ENCODE data around the gene HSFX2. TPM values are rescaled to one million over a fixed set of nuclear protein-coding genes. Genes with fewer than 3 reads are reported as not detected.
"Not testable (repeated sequence)": the region's sequence is repeated elsewhere in the genome, so short reads cannot be mapped to it uniquely, and the experiment has no call there.

The HSFX2 gene
- total RNA-seq, 1 donor from 2014 or later = not detected

DNA sequence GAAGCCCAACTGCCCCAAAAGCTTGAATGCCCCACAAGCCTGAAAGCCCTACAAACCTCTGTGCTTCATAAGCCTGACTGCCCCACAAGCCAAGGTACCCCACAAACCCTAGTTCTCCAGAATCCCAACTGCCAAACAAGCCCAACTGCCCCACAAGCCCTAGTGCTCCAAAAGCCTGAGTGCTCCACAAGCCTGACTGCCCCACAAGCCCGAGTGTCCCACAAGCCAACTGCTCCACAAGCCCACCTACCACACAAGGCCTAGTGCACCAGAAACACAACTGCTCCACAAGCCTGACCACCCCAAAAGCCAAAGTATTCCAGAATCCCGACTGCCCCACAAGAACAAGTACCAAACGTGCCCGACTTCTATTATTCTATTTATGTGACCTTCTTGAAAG is 31.8 kb downstream of the HSFX2 start:
- H3K27me3 Mint-ChIP-seq (ENCODE audit: low read depth) = no peaks in the 10 kb centered on the region
- H3K4me3 Mint-ChIP-seq (ENCODE audit: unreplicated experiment) = no peak overlapping the region
- TF ChIP-seq, protein P1, sequence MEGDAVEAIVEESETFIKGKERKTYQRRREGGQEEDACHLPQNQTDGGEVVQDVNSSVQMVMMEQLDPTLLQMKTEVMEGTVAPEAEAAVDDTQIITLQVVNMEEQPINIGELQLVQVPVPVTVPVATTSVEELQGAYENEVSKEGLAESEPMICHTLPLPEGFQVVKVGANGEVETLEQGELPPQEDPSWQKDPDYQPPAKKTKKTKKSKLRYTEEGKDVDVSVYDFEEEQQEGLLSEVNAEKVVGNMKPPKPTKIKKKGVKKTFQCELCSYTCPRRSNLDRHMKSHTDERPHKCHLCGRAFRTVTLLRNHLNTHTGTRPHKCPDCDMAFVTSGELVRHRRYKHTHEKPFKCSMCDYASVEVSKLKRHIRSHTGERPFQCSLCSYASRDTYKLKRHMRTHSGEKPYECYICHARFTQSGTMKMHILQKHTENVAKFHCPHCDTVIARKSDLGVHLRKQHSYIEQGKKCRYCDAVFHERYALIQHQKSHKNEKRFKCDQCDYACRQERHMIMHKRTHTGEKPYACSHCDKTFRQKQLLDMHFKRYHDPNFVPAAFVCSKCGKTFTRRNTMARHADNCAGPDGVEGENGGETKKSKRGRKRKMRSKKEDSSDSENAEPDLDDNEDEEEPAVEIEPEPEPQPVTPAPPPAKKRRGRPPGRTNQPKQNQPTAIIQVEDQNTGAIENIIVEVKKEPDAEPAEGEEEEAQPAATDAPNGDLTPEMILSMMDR (IDR thresholded peaks at IDR 0.05) = no peak
- H3K36me3 Mint-ChIP-seq (ENCODE audit: low read depth) = no peaks in the 10 kb centered on the region
- no peak overlapping the region for H3K27ac Mint-ChIP-seq (ENCODE audit: unreplicated experiment)
- DNase-seq (ENCODE audit: low spot score) = no peak
- no peaks in the 10 kb centered on the region for H3K4me1 Mint-ChIP-seq (ENCODE audit: low read depth)
- H3K9me3 Mint-ChIP-seq (ENCODE audit: low read depth) = peaks cover 7% of the 10 kb centered on the region

DNA sequence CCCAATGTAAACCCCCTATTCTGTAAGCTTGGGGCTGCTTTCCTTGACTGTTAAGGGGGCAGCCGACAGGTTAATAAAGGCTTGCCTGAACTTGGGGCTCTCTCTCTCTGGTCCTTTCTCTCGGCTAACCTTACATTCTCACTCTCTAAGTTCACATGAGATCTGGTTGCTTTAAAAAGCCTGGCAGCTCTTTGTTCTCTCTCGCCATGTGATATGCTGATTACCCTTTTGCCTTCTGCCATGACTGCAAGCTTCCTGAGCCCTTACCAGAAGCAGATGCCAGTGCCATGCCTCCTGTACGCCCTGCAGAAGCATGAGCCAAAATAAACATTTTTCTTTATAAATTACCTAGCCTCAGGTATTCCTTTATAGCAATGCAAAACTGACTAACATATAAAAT is 39.9 kb downstream of the HSFX2 start:
- DNase-seq (ENCODE audit: low spot score); H3K27ac Mint-ChIP-seq (ENCODE audit: unreplicated experiment); H3K4me3 Mint-ChIP-seq (ENCODE audit: unreplicated experiment); H3K27me3 Mint-ChIP-seq (ENCODE audit: low read depth); H3K36me3 Mint-ChIP-seq (ENCODE audit: low read depth); H3K9me3 Mint-ChIP-seq (ENCODE audit: low read depth); H3K4me1 Mint-ChIP-seq (ENCODE audit: low read depth): not testable (repeated sequence)

DNA sequence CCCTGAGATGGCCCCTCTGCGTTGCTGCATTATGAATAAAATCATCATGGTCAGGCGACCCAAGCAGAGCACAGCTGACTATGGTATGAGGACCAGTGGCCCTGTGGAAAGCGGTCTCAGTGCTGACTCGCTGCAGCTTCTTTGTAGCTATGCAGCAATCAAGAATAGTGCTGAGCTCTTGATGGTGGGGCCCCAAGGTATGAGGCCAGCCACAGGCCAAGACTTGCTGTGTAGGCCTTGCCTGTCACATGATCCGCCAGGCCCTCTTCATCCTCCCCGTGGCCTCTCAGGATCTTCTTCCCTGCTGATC is 43.2 kb downstream of the HSFX2 start:
- not testable (repeated sequence) for H3K4me1 Mint-ChIP-seq (ENCODE audit: low read depth); H3K27me3 Mint-ChIP-seq (ENCODE audit: low read depth); H3K36me3 Mint-ChIP-seq (ENCODE audit: low read depth); H3K4me3 Mint-ChIP-seq (ENCODE audit: unreplicated experiment); DNase-seq (ENCODE audit: low spot score); H3K27ac Mint-ChIP-seq (ENCODE audit: unreplicated experiment); H3K9me3 Mint-ChIP-seq (ENCODE audit: low read depth)

DNA sequence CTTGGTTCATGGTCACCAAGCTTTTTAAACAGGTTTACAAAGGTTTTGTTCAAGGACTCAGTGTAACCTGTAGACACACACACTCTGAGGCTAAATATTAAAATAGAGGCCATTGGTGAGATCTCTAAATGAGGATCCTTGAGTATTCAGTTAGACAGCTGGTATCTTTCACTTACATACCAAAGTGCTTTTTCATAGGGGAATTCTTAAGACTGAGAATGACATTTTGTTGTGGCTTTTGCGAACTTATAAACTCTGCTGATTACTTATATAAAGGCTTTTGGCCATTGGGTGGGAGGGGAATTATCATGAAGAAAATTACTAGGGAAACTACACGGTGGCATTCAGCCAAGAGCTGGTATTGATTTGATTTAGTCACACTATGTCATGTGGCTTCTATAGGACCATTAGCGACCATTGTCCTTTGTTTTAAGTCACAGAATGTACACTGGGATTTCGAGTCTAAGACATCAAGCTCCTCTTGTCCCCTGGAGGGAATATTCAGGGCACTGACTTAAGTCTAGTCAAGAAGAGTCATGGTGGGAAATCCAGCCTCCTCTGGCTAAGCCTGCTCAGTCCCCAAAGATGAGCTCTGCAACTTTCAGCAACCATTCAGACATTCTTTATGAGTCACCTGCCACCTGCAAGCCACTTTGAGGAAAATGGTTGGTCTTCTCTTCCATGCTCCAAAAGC is 43.7 kb downstream of the HSFX2 start:
- H3K9me3 Mint-ChIP-seq (ENCODE audit: low read depth); H3K4me3 Mint-ChIP-seq (ENCODE audit: unreplicated experiment); H3K27ac Mint-ChIP-seq (ENCODE audit: unreplicated experiment); H3K36me3 Mint-ChIP-seq (ENCODE audit: low read depth); DNase-seq (ENCODE audit: low spot score); H3K4me1 Mint-ChIP-seq (ENCODE audit: low read depth); H3K27me3 Mint-ChIP-seq (ENCODE audit: low read depth): not testable (repeated sequence)

DNA sequence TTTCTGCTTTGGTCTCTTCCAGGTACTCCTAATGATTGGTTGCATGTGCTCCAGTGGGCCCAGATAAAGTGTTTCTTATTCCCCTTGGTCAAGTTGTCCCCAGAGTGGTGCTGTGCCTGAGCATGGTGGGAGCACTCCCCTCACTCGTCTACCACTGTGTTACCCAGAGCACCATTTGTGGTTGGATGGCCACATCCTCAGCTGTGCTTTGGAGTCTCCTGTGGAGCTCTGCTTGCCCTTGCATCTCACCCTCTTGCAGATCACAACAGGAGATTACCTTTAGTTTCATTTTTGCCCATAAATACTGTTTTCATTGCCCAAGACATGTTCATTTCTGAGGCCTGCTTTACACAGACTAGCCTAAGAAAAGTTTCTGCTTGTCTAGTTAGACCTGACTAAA is 44.7 kb downstream of the HSFX2 start:
- H3K9me3 Mint-ChIP-seq (ENCODE audit: low read depth); H3K4me1 Mint-ChIP-seq (ENCODE audit: low read depth); DNase-seq (ENCODE audit: low spot score); H3K4me3 Mint-ChIP-seq (ENCODE audit: unreplicated experiment); H3K27ac Mint-ChIP-seq (ENCODE audit: unreplicated experiment); H3K36me3 Mint-ChIP-seq (ENCODE audit: low read depth); H3K27me3 Mint-ChIP-seq (ENCODE audit: low read depth): not testable (repeated sequence)

DNA sequence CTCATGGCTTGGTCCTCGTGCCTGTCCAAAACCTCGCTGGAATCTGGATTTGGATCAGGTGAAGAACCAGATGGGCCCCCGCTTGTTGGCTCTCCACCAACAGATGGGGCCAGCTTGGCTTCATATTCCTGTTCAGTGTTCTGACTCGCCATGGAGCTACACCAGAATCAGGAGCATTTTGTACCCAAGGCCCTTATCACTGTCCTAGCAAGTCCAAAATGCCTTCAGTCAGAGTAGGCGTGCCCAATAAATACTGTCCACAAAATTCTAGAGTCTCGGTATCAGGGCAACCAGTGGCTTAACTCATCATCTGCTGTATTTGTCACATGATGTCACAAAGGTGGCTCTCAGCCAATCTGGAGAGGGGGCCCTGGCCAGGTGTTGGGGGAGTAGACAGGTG is 45.4 kb downstream of the HSFX2 start, which contains the start of gene HSFX3:
TSS of gene HSFX3 (minus strand) at position 224 of the 400 bp plus-strand sequence. CDS start at position 152, 72 bp downstream.
- H3K9me3 Mint-ChIP-seq (ENCODE audit: low read depth); H3K4me1 Mint-ChIP-seq (ENCODE audit: low read depth); DNase-seq (ENCODE audit: low spot score); H3K27ac Mint-ChIP-seq (ENCODE audit: unreplicated experiment); H3K36me3 Mint-ChIP-seq (ENCODE audit: low read depth); H3K4me3 Mint-ChIP-seq (ENCODE audit: unreplicated experiment); H3K27me3 Mint-ChIP-seq (ENCODE audit: low read depth): not testable (repeated sequence)

DNA sequence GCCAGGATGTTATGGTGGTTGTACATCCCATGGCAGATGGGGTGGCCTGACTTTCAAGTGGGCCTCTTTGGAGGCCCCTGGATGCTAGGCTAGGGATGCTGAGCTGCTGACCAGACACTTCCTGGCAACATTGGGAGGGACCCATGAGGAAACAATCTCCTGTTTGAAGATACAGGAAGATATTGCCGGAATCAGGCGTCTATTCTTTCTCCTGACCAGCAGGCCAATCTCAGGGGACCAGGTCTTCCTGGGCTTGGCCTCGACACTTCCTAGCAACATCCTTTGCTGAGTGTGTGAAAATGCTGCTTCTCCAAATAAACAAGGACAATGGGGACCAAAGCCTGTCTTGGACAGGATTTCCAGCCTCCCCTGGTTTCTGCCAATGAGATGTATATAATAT is 47.3 kb downstream of the HSFX2 start:
- not testable (repeated sequence) for H3K36me3 Mint-ChIP-seq (ENCODE audit: low read depth); DNase-seq (ENCODE audit: low spot score); H3K27me3 Mint-ChIP-seq (ENCODE audit: low read depth); H3K9me3 Mint-ChIP-seq (ENCODE audit: low read depth); H3K27ac Mint-ChIP-seq (ENCODE audit: unreplicated experiment); H3K4me1 Mint-ChIP-seq (ENCODE audit: low read depth); H3K4me3 Mint-ChIP-seq (ENCODE audit: unreplicated experiment)

DNA sequence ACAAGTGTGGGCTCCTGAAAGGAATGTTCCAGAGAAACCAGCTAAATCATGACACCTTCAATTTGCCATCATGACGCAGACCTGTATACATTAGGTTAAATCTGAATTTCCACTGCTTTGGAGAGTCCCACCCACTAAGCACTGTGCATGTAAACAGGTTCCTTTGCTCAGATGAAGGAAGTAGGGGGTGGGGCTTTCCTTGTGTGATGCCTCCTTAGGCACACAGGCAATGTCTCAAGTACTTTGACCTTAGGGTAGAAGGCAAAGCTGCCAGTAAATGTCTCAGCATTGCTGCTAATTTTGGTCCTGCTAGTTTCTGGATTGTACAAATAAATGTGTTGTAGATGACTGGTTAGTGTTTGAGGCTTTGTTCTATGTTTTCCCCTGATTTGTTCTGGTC is 48.2 kb downstream of the HSFX2 start:
- H3K9me3 Mint-ChIP-seq (ENCODE audit: low read depth); DNase-seq (ENCODE audit: low spot score); H3K27ac Mint-ChIP-seq (ENCODE audit: unreplicated experiment); H3K4me3 Mint-ChIP-seq (ENCODE audit: unreplicated experiment); H3K36me3 Mint-ChIP-seq (ENCODE audit: low read depth); H3K27me3 Mint-ChIP-seq (ENCODE audit: low read depth); H3K4me1 Mint-ChIP-seq (ENCODE audit: low read depth): not testable (repeated sequence)

Data from chondrocyte (in vitro differentiated cells).